Thyroid gland (tissue), 4 donors: ENCODE data around the gene PCDHGC5. TPM values are rescaled to one million over a fixed set of nuclear protein-coding genes. Genes with fewer than 3 reads are reported as not detected.

Source experiments
- DNase-seq, 2 donors: peaks; one replicate each; pipeline ENCODE4 v3.0.0-alpha.2; 2019
- H3K27ac ChIP-seq, 3 donors: fragments of 200-600 bp; sonication (generic); 1 replicate in 2 of 3; 2 replicates in 1 of 3; pipeline ENCODE4 v1.5.1; 2016 to 2019; ENCODE audit warnings: mild to moderate bottlenecking in 1 of 3, moderate library complexity in 1 of 3
- H3K27me3 ChIP-seq: fragments of 200-600 bp; sonication (generic); one replicate; pipeline ENCODE4 v1.5.1; 2019
- H3K36me3 ChIP-seq, 2 donors: fragments of 200-600 bp; sonication (generic); one replicate each; pipeline ENCODE4 v1.5.1; 2016 to 2019
- H3K4me1 ChIP-seq, 2 donors: fragments of 200-600 bp; sonication (generic); one replicate each; pipeline ENCODE4 v1.5.1; 2017 to 2019
- H3K4me3 ChIP-seq, 3 donors: fragments of 200-600 bp; sonication (generic); replicated peaks in 1 of 3; 1 replicate in 2 of 3; 2 replicates in 1 of 3; pipeline ENCODE4 v1.5.1; 2016; ENCODE audit warnings: mild to moderate bottlenecking in 1 of 3
- H3K9me3 ChIP-seq: fragments of 200-600 bp; sonication (generic); one replicate; pipeline ENCODE4 v1.5.1; 2017
- CTCF ChIP-seq, 6 experiments: fragments of 200-600 bp in 3 of 6; fragments of 450-650 bp in 3 of 6; sonication (generic) in 3 of 6; IDR thresholded peaks; one replicate each; pipeline ENCODE4 v1.5.1; 2016 to 2019; ENCODE audit warnings: antibody characterized with exemption in 6 of 6, mild to moderate bottlenecking in 2 of 6, inconsistent platforms in 1 of 6, moderate library complexity in 1 of 6
- POLR2A ChIP-seq, 2 donors: fragments of 450-650 bp; IDR thresholded peaks; one replicate each; pipeline ENCODE4 v1.6.1; 2017; ENCODE audit warnings: antibody characterized with exemption in 2 of 2, mild to moderate bottlenecking in 2 of 2, moderate library complexity in 1 of 2
- WGBS, 2 donors: methylation state at CpG; one replicate each; pipeline ENCODE4 v1.1.5; 2017; 5-methylcytosine and 5-hydroxymethylcytosine counted together
- intact Hi-C: fragments of 100-400 bp; cut with DNase I; formaldehyde crosslinking; loops from one replicate; pipeline ENCODE4 v1.15.1; 2023
- total RNA-seq, 4 donors: library from RNA; depleted of rRNA; stranded (reverse); fragments of >200 nt; gene quantifications; one replicate each; pipeline ENCODE4 v1.2.3, GENCODE V29; 2016

Gene PCDHGC5
- total RNA-seq, 4 donors from 2014 or later = 1.8 to 3.4 (median 2.1) TPM

- 90 to 93% methylated on average over 11 of the region's 11 CpGs for WGBS, 2 donors
- DNase-seq = no peak
- Histone ChIP-seq H3K27me3 (no peaks in the 10 kb centered on the region), H3K27ac (no peak overlapping the region), H3K4me1 (peaks cover 14 to 43% of the 10 kb centered on the region in 2 donors), H3K36me3 (peaks cover 8 to 9% of the 10 kb centered on the region in 2 donors), H3K4me3 (no peak overlapping the region), H3K9me3 (no peaks in the 10 kb centered on the region)
- intact Hi-C loops = loop anchor here (5.0 kb wide), 1 partner anchor 41 kb away; the partner anchor contains the start of gene PCDHGC3
- TF ChIP-seq POLR2A (IDR thresholded peaks at IDR 0.05) (no peak), CTCF (IDR thresholded peaks at IDR 0.05) (no peak)
Observed at GRCh38 chr5:141517880-141518617, 29.2 kb downstream of the PCDHGC5 start.

- H3K9me3 ChIP-seq = no peaks in the 10 kb centered on the region
- WGBS, 2 donors = 93 to 100% methylated on average over 1 of the region's 1 CpG
- intact Hi-C loops = loop anchor here (5.0 kb wide), 1 partner anchor 41 kb away; the partner anchor contains the start of gene PCDHGC3
- TF ChIP-seq POLR2A (IDR thresholded peaks at IDR 0.05) = no peak
- TF ChIP-seq CTCF (IDR thresholded peaks at IDR 0.05) = no peak
- no peak overlapping the region for H3K4me3 ChIP-seq
- H3K27me3 ChIP-seq = no peaks in the 10 kb centered on the region
- H3K27ac ChIP-seq = no peak overlapping the region
- DNase-seq = no peak
- peaks cover 9 to 42% of the 10 kb centered on the region in 2 donors for H3K4me1 ChIP-seq
- peaks cover 8 to 9% of the 10 kb centered on the region in 2 donors for H3K36me3 ChIP-seq
Observed at GRCh38 chr5:141518618-141519015, 29.7 kb downstream of the PCDHGC5 start.

GRCh38 chr5:141519605-141520565 lies 31.0 kb downstream of the PCDHGC5 start:
- DNase-seq = no peak
- 82 to 84% methylated on average over 3 of the region's 3 CpGs for WGBS, 2 donors
- intact Hi-C loops = loop anchor here (5.0 kb wide), 1 partner anchor 43 kb away; the partner anchor contains the start of gene PCDHGC3
- no peaks in the 10 kb centered on the region for H3K27me3 ChIP-seq
- H3K27ac ChIP-seq = no peak overlapping the region
- H3K4me3 ChIP-seq = no peak overlapping the region
- TF ChIP-seq POLR2A (IDR thresholded peaks at IDR 0.05) (no peak), CTCF (IDR thresholded peaks at IDR 0.05) (no peak)
- no peaks in the 10 kb centered on the region for H3K9me3 ChIP-seq
- peaks cover 8 to 13% of the 10 kb centered on the region in 2 donors for H3K36me3 ChIP-seq
- peaks cover 5 to 37% of the 10 kb centered on the region in 2 donors for H3K4me1 ChIP-seq

DNA sequence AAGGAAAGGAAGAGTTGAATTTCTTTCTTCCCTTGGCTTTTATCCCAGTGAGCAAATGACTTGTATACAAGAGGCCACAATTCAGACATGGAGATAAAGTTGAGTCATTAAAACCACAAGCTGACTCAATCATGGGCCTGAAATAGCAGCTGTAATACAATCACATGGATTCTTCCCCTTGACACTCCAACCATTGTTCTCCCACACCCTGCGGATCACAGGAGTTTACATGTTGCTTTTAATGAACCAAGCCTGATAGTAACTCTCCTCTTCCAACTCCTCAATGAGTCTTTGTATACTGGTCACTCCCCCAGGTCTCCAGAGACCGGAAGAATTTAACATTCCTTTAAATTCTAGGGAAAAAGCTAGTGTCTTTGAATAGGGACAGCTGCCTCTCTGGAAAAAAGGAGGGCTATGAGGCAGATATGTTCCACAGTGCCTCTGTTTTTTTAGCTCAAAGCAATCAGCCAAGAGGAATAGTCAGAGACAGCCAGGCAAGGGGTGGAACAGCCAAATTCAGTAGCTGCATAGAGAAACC lies 32.4 kb downstream of the PCDHGC5 start:
- no peak for DNase-seq
- intact Hi-C loops = no loop called here
- Histone ChIP-seq H3K4me1 (peaks cover 5 to 27% of the 10 kb centered on the region in 2 donors), H3K4me3 (no peak overlapping the region), H3K36me3 (peaks cover 11 to 14% of the 10 kb centered on the region in 2 donors), H3K27me3 (no peaks in the 10 kb centered on the region), H3K9me3 (no peaks in the 10 kb centered on the region), H3K27ac (peak overlapping the region in 2 of 3 donors; percentile 38 to 48)
- TF ChIP-seq CTCF (IDR thresholded peaks at IDR 0.05) (no peak), POLR2A (IDR thresholded peaks at IDR 0.05) (no peak)
- WGBS, 2 donors = 54 to 57% methylated on average over 2 of the region's 2 CpGs
